ENCODE data around the gene PHACTR3. TPM values are rescaled to one million over a fixed set of nuclear protein-coding genes. Genes with fewer than 3 reads are reported as not detected.

The PHACTR3 gene
- total RNA-seq, 1 experiment from 2014 or later, result 0.11 TPM

DNA sequence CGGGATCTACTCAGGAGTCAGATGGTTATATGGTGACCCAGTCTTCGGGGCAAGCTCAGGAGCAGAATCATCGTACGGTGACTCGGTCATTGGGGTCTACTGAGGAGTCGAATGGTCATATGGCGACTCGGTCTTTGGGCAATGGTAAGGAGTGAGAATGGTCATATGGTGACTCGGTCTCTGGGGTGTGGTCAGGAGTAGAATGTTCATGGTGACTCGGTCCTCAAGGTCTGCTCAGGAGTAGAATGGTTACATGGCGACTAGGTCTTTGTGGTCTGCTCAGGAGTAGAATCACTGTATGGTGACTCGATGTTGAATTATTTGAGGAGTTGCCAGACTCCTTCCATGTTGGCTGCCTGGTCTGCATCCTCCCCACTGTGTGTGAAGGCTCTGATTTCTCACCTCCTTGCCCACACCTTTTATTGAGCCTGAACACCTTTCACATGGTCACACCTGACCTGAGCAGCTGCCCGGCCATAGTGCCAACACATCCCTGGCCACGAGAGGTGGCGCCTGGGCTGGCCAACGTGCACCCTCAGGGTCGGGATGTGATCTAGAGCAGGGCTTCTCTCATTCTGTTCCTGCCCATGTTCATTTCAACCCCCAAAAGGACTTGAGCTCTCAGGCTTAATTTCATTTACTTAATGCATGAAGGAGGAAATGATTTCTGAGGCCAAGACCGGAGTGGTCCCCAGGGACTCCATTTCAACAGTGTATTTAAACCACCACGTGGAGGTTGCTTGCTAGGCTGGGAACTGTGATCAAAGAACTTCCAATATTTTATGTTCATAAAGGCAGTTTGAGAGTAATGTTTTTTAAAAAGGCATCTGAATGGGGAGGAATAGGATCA lies 119.5 kb downstream of the PHACTR3 start:
- intact Hi-C loops (cut with micrococcal nuclease; ENCODE audit: unreplicated experiment), result no loop called here
- Histone ChIP-seq H3K4me3 (ENCODE audit: low read depth, low read length) (no peak overlapping the region), H3K27me3 (replicated peaks; ENCODE audit: control insufficient read depth, insufficient read depth, low read length) (peaks cover 5% of the 10 kb centered on the region; the same call in 1 of the 2 replicates), H3K9me3 (no peaks in the 10 kb centered on the region), H3K4me1 (no peaks in the 10 kb centered on the region), H3K36me3 (ENCODE audit: control insufficient read depth, insufficient read depth, low read length) (no peaks in the 10 kb centered on the region)
- CTCF ChIA-PET, result no interaction called here
- TF ChIP-seq, protein P1, sequence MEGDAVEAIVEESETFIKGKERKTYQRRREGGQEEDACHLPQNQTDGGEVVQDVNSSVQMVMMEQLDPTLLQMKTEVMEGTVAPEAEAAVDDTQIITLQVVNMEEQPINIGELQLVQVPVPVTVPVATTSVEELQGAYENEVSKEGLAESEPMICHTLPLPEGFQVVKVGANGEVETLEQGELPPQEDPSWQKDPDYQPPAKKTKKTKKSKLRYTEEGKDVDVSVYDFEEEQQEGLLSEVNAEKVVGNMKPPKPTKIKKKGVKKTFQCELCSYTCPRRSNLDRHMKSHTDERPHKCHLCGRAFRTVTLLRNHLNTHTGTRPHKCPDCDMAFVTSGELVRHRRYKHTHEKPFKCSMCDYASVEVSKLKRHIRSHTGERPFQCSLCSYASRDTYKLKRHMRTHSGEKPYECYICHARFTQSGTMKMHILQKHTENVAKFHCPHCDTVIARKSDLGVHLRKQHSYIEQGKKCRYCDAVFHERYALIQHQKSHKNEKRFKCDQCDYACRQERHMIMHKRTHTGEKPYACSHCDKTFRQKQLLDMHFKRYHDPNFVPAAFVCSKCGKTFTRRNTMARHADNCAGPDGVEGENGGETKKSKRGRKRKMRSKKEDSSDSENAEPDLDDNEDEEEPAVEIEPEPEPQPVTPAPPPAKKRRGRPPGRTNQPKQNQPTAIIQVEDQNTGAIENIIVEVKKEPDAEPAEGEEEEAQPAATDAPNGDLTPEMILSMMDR (IDR thresholded peaks at IDR 0.05; ENCODE audit: insufficient read depth in 1 of 2, low read depth in 1 of 2, low read length in 1 of 2, severe bottlenecking in 1 of 2, unreplicated experiment in 1 of 2), result no peak
- Mint-ChIP-seq H3K27ac (ENCODE audit: unreplicated experiment) (no peak overlapping the region), H3K4me3 (ENCODE audit: unreplicated experiment) (no peak overlapping the region), H3K4me1 (ENCODE audit: low read depth, unreplicated experiment) (no peaks in the 10 kb centered on the region), H3K36me3 (ENCODE audit: insufficient read depth, unreplicated experiment) (no peaks in the 10 kb centered on the region), H3K27me3 (ENCODE audit: insufficient read depth, unreplicated experiment) (peaks cover 49% of the 10 kb centered on the region), H3K9me3 (ENCODE audit: unreplicated experiment) (no peaks in the 10 kb centered on the region)
- POLR2A ChIA-PET, result no interaction called here
- peak in 1 of 2 experiments; percentile 26 for DNase-seq
- BruUV-seq (replicated peaks), result no TSS peak

DNA sequence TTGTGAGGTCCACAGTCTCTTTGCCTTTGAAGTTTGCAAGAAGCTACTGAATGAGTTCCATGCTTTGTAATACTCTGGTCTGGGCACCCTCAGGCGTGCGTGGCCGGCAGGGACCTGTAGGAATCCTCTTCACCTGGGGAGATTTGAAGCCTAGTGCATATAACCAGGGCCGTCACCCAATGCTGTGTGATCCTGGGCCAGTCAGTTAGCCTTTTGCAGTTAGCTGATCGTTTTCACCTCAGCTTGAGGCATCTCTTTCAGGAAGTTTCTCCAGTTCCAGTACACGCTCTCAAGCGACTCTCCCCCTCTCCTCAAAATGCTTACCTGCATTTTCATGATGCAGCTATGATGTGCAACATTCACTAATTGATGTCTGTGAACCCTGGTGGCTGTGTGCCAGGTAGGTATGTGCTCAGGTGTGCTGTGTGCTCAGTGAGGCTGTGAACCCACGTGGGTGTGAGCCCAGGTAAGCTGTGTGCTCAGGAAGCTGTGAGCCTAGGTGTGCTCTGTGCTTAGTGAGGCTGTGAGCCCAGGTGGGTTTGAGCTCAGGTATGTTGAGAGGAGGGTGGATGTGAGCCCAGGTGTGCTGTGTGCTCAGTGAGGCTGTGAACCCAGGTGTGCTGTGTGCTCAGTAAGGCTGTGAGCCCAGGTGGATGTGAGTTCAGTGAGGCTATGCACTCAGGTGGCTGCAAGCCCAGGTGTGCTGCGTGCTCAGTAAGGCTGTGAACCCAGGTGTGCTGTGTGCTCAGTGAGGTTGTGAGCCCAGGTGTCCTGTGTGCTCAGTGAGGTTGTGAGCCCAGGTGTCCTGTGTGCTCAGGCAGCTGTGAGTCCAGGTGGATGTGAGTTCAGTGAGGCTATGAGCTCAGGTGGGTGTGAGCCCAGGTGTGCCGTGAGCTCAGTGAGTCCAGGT lies 120.4 kb downstream of the PHACTR3 start:
- H3K4me1 ChIP-seq, result no peaks in the 10 kb centered on the region
- POLR2A ChIA-PET, result interaction anchor here (0.6 kb wide), 1 partner anchor 69 kb away, joined by 3 read pairs; no protein-coding TSS in a partner anchor
- Mint-ChIP-seq H3K4me1 (ENCODE audit: low read depth, unreplicated experiment) (no peaks in the 10 kb centered on the region), H3K9me3 (ENCODE audit: unreplicated experiment) (no peaks in the 10 kb centered on the region), H3K27ac (ENCODE audit: unreplicated experiment) (no peak overlapping the region), H3K36me3 (ENCODE audit: insufficient read depth, unreplicated experiment) (no peaks in the 10 kb centered on the region), H3K4me3 (ENCODE audit: unreplicated experiment) (no peak overlapping the region), H3K27me3 (ENCODE audit: insufficient read depth, unreplicated experiment) (peaks cover 50% of the 10 kb centered on the region)
- H3K4me3 ChIP-seq (ENCODE audit: low read depth, low read length), result no peak overlapping the region
- no TSS peak for BruUV-seq (replicated peaks)
- no peaks in the 10 kb centered on the region for H3K36me3 ChIP-seq (ENCODE audit: control insufficient read depth, insufficient read depth, low read length)
- CTCF ChIA-PET, result no interaction called here
- TF ChIP-seq, protein P1 (IDR thresholded peaks at IDR 0.05; ENCODE audit: insufficient read depth in 1 of 2, low read depth in 1 of 2, low read length in 1 of 2, severe bottlenecking in 1 of 2, unreplicated experiment in 1 of 2), result no peak
- no peaks in the 10 kb centered on the region for H3K9me3 ChIP-seq
- intact Hi-C loops (cut with micrococcal nuclease; ENCODE audit: unreplicated experiment), result no loop called here
- peaks cover 5% of the 10 kb centered on the region for H3K27me3 ChIP-seq (replicated peaks; ENCODE audit: control insufficient read depth, insufficient read depth, low read length)
- DNase-seq, result peak in 1 of 2 experiments; percentile 34
